HL-60 (cell line): ENCODE measurements around the gene DTD1.

Experiments used
- CTCF ChIP-seq: IDR thresholded peaks from one replicate; pipeline ENCODE4 v1.5.1; 2011; ENCODE audit warnings: low read length, control low read depth, inconsistent platforms; ENCODE audit not compliant: insufficient read depth
- REST ChIP-seq: IDR thresholded peaks from 2 replicates; pipeline ENCODE4 v1.6.1; 2012; ENCODE audit warnings: low read depth; ENCODE audit not compliant: insufficient replicate concordance

GRCh38 chr20:18734525-18735189 lies 146.8 kb downstream of the DTD1 start:
- TF ChIP-seq CTCF (no peak), REST (no peak)
